ENCODE results near the gene DAZAP1.

DNA sequence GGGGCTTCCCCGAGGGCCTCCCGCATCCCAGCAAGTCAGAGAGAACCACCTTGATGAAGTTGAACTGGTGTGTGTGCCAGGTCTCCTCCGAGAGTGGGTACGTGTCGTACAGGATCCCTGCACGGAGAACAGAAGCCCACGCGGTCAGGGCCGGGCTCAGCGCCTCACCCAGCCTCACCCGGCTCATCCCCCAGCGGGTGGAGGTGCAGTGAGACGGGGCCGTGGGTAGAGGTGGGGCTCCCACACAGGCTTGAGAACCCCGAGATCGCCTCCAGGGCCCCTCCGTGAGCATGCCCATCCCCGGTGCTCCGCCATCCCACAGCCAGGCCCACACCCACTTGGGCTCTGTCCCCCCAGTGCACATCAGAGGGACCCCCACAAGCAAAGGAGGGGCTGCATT, 8.3 kb upstream of the DAZAP1 start:
- TF ChIP-seq BHLHE40 (IDR thresholded peaks at IDR 0.05; ENCODE audit: low read depth, low read length) (no peak), RAD21 (IDR thresholded peaks at IDR 0.05; ENCODE audit: low read length) (no peak), FOS (IDR thresholded peaks at IDR 0.05; ENCODE audit: low read depth, low read length) (no peak), MAFK (IDR thresholded peaks at IDR 0.05; ENCODE audit: low read depth, low read length) (no peak), USF2 (IDR thresholded peaks at IDR 0.05; ENCODE audit: low read depth, low read length) (no peak), POLR2A (IDR thresholded peaks at IDR 0.05; ENCODE audit: low read depth, low read length) (no peak), MXI1 (IDR thresholded peaks at IDR 0.05; ENCODE audit: borderline replicate concordance, low read depth, low read length) (no peak), CEBPB (IDR thresholded peaks at IDR 0.05; ENCODE audit: low read depth, low read length) (no peak), ELK1 (IDR thresholded peaks at IDR 0.05; ENCODE audit: borderline replicate concordance, low read depth, low read length) (no peak), RCOR1 (IDR thresholded peaks at IDR 0.05; ENCODE audit: insufficient replicate concordance, low read length) (no peak), SMC3 (IDR thresholded peaks at IDR 0.05; ENCODE audit: low read depth, low read length) (no peak), RFX5 (IDR thresholded peaks at IDR 0.05; ENCODE audit: low read depth, low read length) (no peak)
- TF ChIP-seq, protein P1, sequence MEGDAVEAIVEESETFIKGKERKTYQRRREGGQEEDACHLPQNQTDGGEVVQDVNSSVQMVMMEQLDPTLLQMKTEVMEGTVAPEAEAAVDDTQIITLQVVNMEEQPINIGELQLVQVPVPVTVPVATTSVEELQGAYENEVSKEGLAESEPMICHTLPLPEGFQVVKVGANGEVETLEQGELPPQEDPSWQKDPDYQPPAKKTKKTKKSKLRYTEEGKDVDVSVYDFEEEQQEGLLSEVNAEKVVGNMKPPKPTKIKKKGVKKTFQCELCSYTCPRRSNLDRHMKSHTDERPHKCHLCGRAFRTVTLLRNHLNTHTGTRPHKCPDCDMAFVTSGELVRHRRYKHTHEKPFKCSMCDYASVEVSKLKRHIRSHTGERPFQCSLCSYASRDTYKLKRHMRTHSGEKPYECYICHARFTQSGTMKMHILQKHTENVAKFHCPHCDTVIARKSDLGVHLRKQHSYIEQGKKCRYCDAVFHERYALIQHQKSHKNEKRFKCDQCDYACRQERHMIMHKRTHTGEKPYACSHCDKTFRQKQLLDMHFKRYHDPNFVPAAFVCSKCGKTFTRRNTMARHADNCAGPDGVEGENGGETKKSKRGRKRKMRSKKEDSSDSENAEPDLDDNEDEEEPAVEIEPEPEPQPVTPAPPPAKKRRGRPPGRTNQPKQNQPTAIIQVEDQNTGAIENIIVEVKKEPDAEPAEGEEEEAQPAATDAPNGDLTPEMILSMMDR (conservative IDR thresholded peaks at IDR 0.05; ENCODE audit: low read depth, low read length): no peak
